Right lobe of liver (tissue), 6 donors: ENCODE results near the gene SSX7. TPM values are rescaled to one million over a fixed set of nuclear protein-coding genes. Genes with fewer than 3 reads are reported as not detected.

ENCODE experiments used
- ATAC-seq, 4 donors: fragments of 200-7000 bp; cut with Tn5 transposase; one replicate each; pipeline ENCODE4 v1.9.1; 2020; ENCODE audit warnings: mild to moderate bottlenecking in 4 of 4, moderate library complexity in 4 of 4
- DNase-seq, 3 donors: peaks; one replicate each; pipeline ENCODE4 v3.0.0-alpha.2; 2020
- H3K27ac ChIP-seq, 3 donors: fragments of 200-600 bp; one replicate each; pipeline ENCODE4 v1.8.0; 2022
- H3K27me3 ChIP-seq, 2 donors: fragments of 200-600 bp; one replicate each; pipeline ENCODE4 v1.8.0; 2022
- H3K36me3 ChIP-seq, 4 donors: fragments of 200-600 bp; sonication (generic) in 1 of 4; one replicate each; pipeline versions ENCODE4 v1.5.1 to v1.8.0; 2017 to 2022; ENCODE audit warnings: control low read depth in 1 of 4
- H3K4me1 ChIP-seq, 4 donors: fragments of 200-600 bp; sonication (generic) in 1 of 4; one replicate each; pipeline versions ENCODE4 v1.5.1 to v1.8.0; 2017 to 2022; ENCODE audit warnings: control low read depth in 1 of 4
- H3K4me3 ChIP-seq, 3 donors: fragments of 200-600 bp; one replicate each; pipeline ENCODE4 v1.8.0; 2022
- H3K9me3 ChIP-seq, 4 donors: fragments of 200-600 bp; sonication (generic) in 1 of 4; one replicate each; pipeline versions ENCODE4 v1.5.1 to v1.8.0; 2017 to 2022; ENCODE audit warnings: control low read depth in 1 of 4
- CTCF ChIP-seq, 4 donors: fragments of 200-600 bp in 3 of 4; fragments of 450-650 bp in 1 of 4; IDR thresholded peaks; one replicate each; pipeline versions ENCODE4 v1.5.1 to v1.8.0; 2016 to 2022; ENCODE audit warnings: antibody characterized with exemption in 4 of 4, mild to moderate bottlenecking in 2 of 4
- POLR2A ChIP-seq: fragments of 450-650 bp; IDR thresholded peaks from one replicate; pipeline ENCODE4 v1.6.1; 2017; ENCODE audit warnings: antibody characterized with exemption, mild to moderate bottlenecking
- WGBS: methylation state at CpG from one replicate; pipeline ENCODE4 v1.1.6; 2018; ENCODE audit warnings: low coverage, low lambda C conversion rate; ENCODE audit not compliant: insufficient coverage; ENCODE audit errors: missing lambda C conversion rate; 5-methylcytosine and 5-hydroxymethylcytosine counted together
- intact Hi-C, 2 donors: fragments of 100-400 bp; cut with DNase I; formaldehyde crosslinking; loops; one replicate each; pipeline versions ENCODE4 v1.11.2 to v1.14.1; 2022
- small RNA-seq, 2 experiments: library from RNA; depleted of rRNA; stranded (forward); fragments of <200 nt; gene quantifications; one replicate each; pipeline ENCODE3, GENCODE V24; 2016
- total RNA-seq, 6 experiments: library from RNA; depleted of rRNA in 2 of 6; stranded (reverse); fragments of >200 nt in 2 of 6; fragmentation: NEBNext Ultra II Directional in 3 of 6; extraction: Animal tissue kit (Norgen Biotek cat#: 25700) in 3 of 6; gene quantifications; one replicate each; pipeline versions ENCODE4 v1.1.0 to v1.2.4, GENCODE V29; 2016 to 2023
- donor health status: DM: no; HTN: yes; CAD: no.
- donor health status: DM: no; HTN: no; CAD: no.
- donor health status: DM: no; HTN: no; CAD: no.
- donor health status: DM: no; HTN: yes; CAD: no.
- donor health status: DM: no; HTN: yes; CAD: no.

SSX7 gene
- total RNA-seq, 6 experiments from 2014 or later, result not detected

GRCh38 chrX:52598886-52599285, 55.8 kb downstream of the SSX7 start:
- H3K9me3 ChIP-seq, result no peaks in the 10 kb centered on the region
- 56% methylated on average over 6 of the region's 7 CpGs for WGBS
- no peak for DNase-seq
- TF ChIP-seq CTCF (IDR thresholded peaks at IDR 0.05) (no peak), POLR2A (no peak)
- H3K36me3 ChIP-seq, result no peaks in the 10 kb centered on the region
- no peak for ATAC-seq
- H3K27ac ChIP-seq, result no peak overlapping the region
- no peaks in the 10 kb centered on the region for H3K27me3 ChIP-seq
- H3K4me1 ChIP-seq, result no peaks in the 10 kb centered on the region
- H3K4me3 ChIP-seq, result no peak overlapping the region
- intact Hi-C loops, result no loop called here

GRCh38 chrX:52594658-52595057, 60.0 kb downstream of the SSX7 start:
- WGBS, result 75% methylated on average over 6 of the region's 6 CpGs
- H3K4me1 ChIP-seq, result no peaks in the 10 kb centered on the region
- H3K36me3 ChIP-seq, result no peaks in the 10 kb centered on the region
- no peak overlapping the region for H3K4me3 ChIP-seq
- H3K9me3 ChIP-seq, result no peaks in the 10 kb centered on the region
- DNase-seq (no peak), ATAC-seq (no peak)
- intact Hi-C loops, result no loop called here
- H3K27ac ChIP-seq, result no peak overlapping the region
- H3K27me3 ChIP-seq, result no peaks in the 10 kb centered on the region
- TF ChIP-seq POLR2A (no peak), CTCF (IDR thresholded peaks at IDR 0.05) (no peak)

Small RNA genes lying within 50 kb of the gene (small RNA-seq; reads per million reads assigned to genes)
- 0 reads per million in 2 experiments for gene AL450023.3
- gene RNA5SP504, result 0 to 1.6 reads per million in 2 experiments

Other genes starting within 250 kb of the SSX7 start
- gene XAGE1A, start 159.1 kb downstream of the SSX7 start, total RNA-seq, result not detected
- gene XAGE1B, start 137.8 kb downstream of the SSX7 start, total RNA-seq, result not detected
- not detected for gene SSX2, start 52.3 kb upstream of the SSX7 start, total RNA-seq
- not detected for gene SSX2B, start 96.4 kb upstream of the SSX7 start, total RNA-seq
- not detected for gene SPANXN5, start 142.5 kb upstream of the SSX7 start, total RNA-seq
- not detected for gene XAGE5, start 156.4 kb upstream of the SSX7 start, total RNA-seq
- not detected for gene XAGE3, start 213.2 kb upstream of the SSX7 start, total RNA-seq
- 10 to 100 TPM in 1 of 6 experiments, 1 to 10 TPM in 5; 2.6 to 12.4 (median 4.0) TPM for gene FAM156B, start 242.4 kb upstream of the SSX7 start, total RNA-seq